Activated naive CD4-positive, alpha-beta T cell treated with anti-CD3 and anti-CD28 coated beads, Interleukin-2, amount 10 ng/mL, durations not matched to agents 7 days and 5 days (primary cell): Measurements from ENCODE around the gene SOCS1.
"Not testable (repeated sequence)": the region's sequence is repeated elsewhere in the genome, so short reads cannot be mapped to it uniquely, and the experiment has no call there.

Source experiments
- CTCF ChIA-PET: fragments of 350-600 bp; sonication (Branson Sonifier 250); formaldehyde crosslinking; loops from one replicate; lab custom pipeline; 2021; ENCODE audit warnings: antibody characterized with exemption; lab: Charles Lee
- DNase-seq: peaks from one replicate; pipeline ENCODE4 v3.0.0-alpha.2; 2020
- H3K27ac Mint-ChIP-seq: one replicate; pipeline ENCODE4 v1.8.0; 2021; ENCODE audit warnings: mild to moderate bottlenecking, moderate library complexity, mixed read lengths
- H3K27me3 Mint-ChIP-seq: one replicate; pipeline ENCODE4 v1.8.0; 2021; ENCODE audit warnings: mild to moderate bottlenecking, mixed read lengths
- H3K36me3 Mint-ChIP-seq: one replicate; pipeline ENCODE4 v1.8.0; 2021; ENCODE audit warnings: mixed read lengths
- H3K4me1 Mint-ChIP-seq: one replicate; pipeline ENCODE4 v1.8.0; 2021; ENCODE audit warnings: mixed read lengths
- H3K4me3 Mint-ChIP-seq: one replicate; pipeline ENCODE4 v1.8.0; 2021; ENCODE audit warnings: mild to moderate bottlenecking, moderate library complexity, mixed read lengths
- H3K9me3 Mint-ChIP-seq: one replicate; pipeline ENCODE4 v1.8.0; 2021; ENCODE audit warnings: mixed read lengths

SOCS1 gene

GRCh38 chr16:11295672-11296071, 39.7 kb upstream of the SOCS1 start:
- no peak overlapping the region for H3K27ac Mint-ChIP-seq
- no peak overlapping the region for H3K4me3 Mint-ChIP-seq
- no peaks in the 10 kb centered on the region for H3K9me3 Mint-ChIP-seq
- CTCF ChIA-PET, result no interaction called here
- H3K36me3 Mint-ChIP-seq, result peaks cover 3% of the 10 kb centered on the region
- DNase-seq, result no peak
- H3K4me1 Mint-ChIP-seq, result peaks cover 68% of the 10 kb centered on the region
- H3K27me3 Mint-ChIP-seq, result peaks cover 24% of the 10 kb centered on the region

- H3K9me3 Mint-ChIP-seq, result no peaks in the 10 kb centered on the region
- H3K4me1 Mint-ChIP-seq, result peaks cover 41% of the 10 kb centered on the region
- DNase-seq, result no peak
- H3K27me3 Mint-ChIP-seq, result peaks cover 41% of the 10 kb centered on the region
- H3K4me3 Mint-ChIP-seq, result no peak overlapping the region
- H3K36me3 Mint-ChIP-seq, result peaks cover 3% of the 10 kb centered on the region
- CTCF ChIA-PET, result no interaction called here
- no peak overlapping the region for H3K27ac Mint-ChIP-seq
These were observed 36.2 kb upstream of the SOCS1 start for GRCh38 chr16:11292076-11292748.

GRCh38 chr16:11291091-11291703, 35.2 kb upstream of the SOCS1 start:
- DNase-seq, result no peak
- Mint-ChIP-seq H3K4me1 (peaks cover 33% of the 10 kb centered on the region), H3K4me3 (no peak overlapping the region), H3K27me3 (peaks cover 43% of the 10 kb centered on the region), H3K27ac (no peak overlapping the region), H3K9me3 (no peaks in the 10 kb centered on the region), H3K36me3 (peaks cover 3% of the 10 kb centered on the region)
- CTCF ChIA-PET, result no interaction called here

GRCh38 chr16:11290102-11290893, 34.3 kb upstream of the SOCS1 start:
- Mint-ChIP-seq H3K4me1 (peaks cover 27% of the 10 kb centered on the region), H3K36me3 (peaks cover 3% of the 10 kb centered on the region), H3K27me3 (peaks cover 46% of the 10 kb centered on the region), H3K27ac (no peak overlapping the region), H3K9me3 (no peaks in the 10 kb centered on the region), H3K4me3 (no peak overlapping the region)
- no peak for DNase-seq
- CTCF ChIA-PET, result no interaction called here

GRCh38 chr16:11289696-11290095, 33.7 kb upstream of the SOCS1 start:
- H3K27ac Mint-ChIP-seq, H3K36me3 Mint-ChIP-seq, CTCF ChIA-PET, H3K9me3 Mint-ChIP-seq, H3K4me3 Mint-ChIP-seq, DNase-seq: not testable (repeated sequence)
- peaks cover 21% of the 10 kb centered on the region for H3K4me1 Mint-ChIP-seq
- H3K27me3 Mint-ChIP-seq, result peaks cover 52% of the 10 kb centered on the region

- CTCF ChIA-PET, result no interaction called here
- H3K9me3 Mint-ChIP-seq, result no peaks in the 10 kb centered on the region
- DNase-seq, result no peak
- H3K4me1 Mint-ChIP-seq, result peaks cover 21% of the 10 kb centered on the region
- no peak overlapping the region for H3K4me3 Mint-ChIP-seq
- H3K36me3 Mint-ChIP-seq, result peaks cover 3% of the 10 kb centered on the region
- H3K27me3 Mint-ChIP-seq, result peaks cover 57% of the 10 kb centered on the region
- no peak overlapping the region for H3K27ac Mint-ChIP-seq
These were observed 33.2 kb upstream of the SOCS1 start for GRCh38 chr16:11289202-11289601.

- CTCF ChIA-PET, result no interaction called here
- H3K27ac Mint-ChIP-seq, result no peak overlapping the region
- no peak for DNase-seq
- H3K4me3 Mint-ChIP-seq, result no peak overlapping the region
- peaks cover 57% of the 10 kb centered on the region for H3K27me3 Mint-ChIP-seq
- H3K9me3 Mint-ChIP-seq, result no peaks in the 10 kb centered on the region
- no peaks in the 10 kb centered on the region for H3K36me3 Mint-ChIP-seq
- H3K4me1 Mint-ChIP-seq, result peaks cover 12% of the 10 kb centered on the region
These were observed 29.8 kb upstream of the SOCS1 start for GRCh38 chr16:11285842-11286241.

- H3K4me1 Mint-ChIP-seq, result peaks cover 17% of the 10 kb centered on the region
- H3K27me3 Mint-ChIP-seq, result peaks cover 65% of the 10 kb centered on the region
- H3K4me3 Mint-ChIP-seq, result no peak overlapping the region
- CTCF ChIA-PET, result interaction anchor here (1.5 kb wide), 1 partner anchor 74 kb away, joined by 3 read pairs; no protein-coding TSS in a partner anchor
- H3K36me3 Mint-ChIP-seq, result no peaks in the 10 kb centered on the region
- H3K9me3 Mint-ChIP-seq, result no peaks in the 10 kb centered on the region
- no peak for DNase-seq
- no peak overlapping the region for H3K27ac Mint-ChIP-seq
These were observed 27.8 kb upstream of the SOCS1 start for GRCh38 chr16:11283820-11284248.

- Mint-ChIP-seq H3K27ac (no peak within 1 kb of the TSS), H3K4me3 (no peak within 1 kb of the TSS), H3K9me3 (no peaks in the 10 kb centered on the region), H3K4me1 (peaks cover 14% of the 10 kb centered on the region), H3K36me3 (no peaks in the 10 kb centered on the region), H3K27me3 (peaks cover 76% of the 10 kb centered on the region)
- CTCF ChIA-PET, result no interaction called here
- no peak for DNase-seq
These were observed 24.9 kb upstream of the SOCS1 start, which contains the start of gene PRM1 for GRCh38 chr16:11280616-11281522. Gene PRM1, minus strand, starts transcription at chr16:11281330. Its CDS starts 92 bp downstream, at chr16:11281238.

- H3K27ac Mint-ChIP-seq, result no peak overlapping the region
- CTCF ChIA-PET, result no interaction called here
- no peaks in the 10 kb centered on the region for H3K9me3 Mint-ChIP-seq
- no peaks in the 10 kb centered on the region for H3K36me3 Mint-ChIP-seq
- H3K4me1 Mint-ChIP-seq, result peaks cover 14% of the 10 kb centered on the region
- H3K27me3 Mint-ChIP-seq, result peaks cover 76% of the 10 kb centered on the region
- no peak for DNase-seq
- H3K4me3 Mint-ChIP-seq, result no peak overlapping the region
These were observed 23.0 kb upstream of the SOCS1 start for GRCh38 chr16:11278681-11279628.

- Mint-ChIP-seq H3K9me3 (no peaks in the 10 kb centered on the region), H3K27ac (no peak overlapping the region), H3K4me3 (no peak overlapping the region), H3K4me1 (peaks cover 11% of the 10 kb centered on the region), H3K27me3 (peaks cover 76% of the 10 kb centered on the region), H3K36me3 (no peaks in the 10 kb centered on the region)
- no peak for DNase-seq
- CTCF ChIA-PET, result no interaction called here
These were observed 21.8 kb upstream of the SOCS1 start for GRCh38 chr16:11277607-11278337.

- no peak overlapping the region for H3K4me3 Mint-ChIP-seq
- peaks cover 78% of the 10 kb centered on the region for H3K27me3 Mint-ChIP-seq
- CTCF ChIA-PET, result no interaction called here
- H3K36me3 Mint-ChIP-seq, result no peaks in the 10 kb centered on the region
- no peak overlapping the region for H3K27ac Mint-ChIP-seq
- DNase-seq, result no peak
- peaks cover 11% of the 10 kb centered on the region for H3K4me1 Mint-ChIP-seq
- no peaks in the 10 kb centered on the region for H3K9me3 Mint-ChIP-seq
These were observed 21.0 kb upstream of the SOCS1 start for GRCh38 chr16:11276896-11277593.
